ENCODE data around the gene PIAS2. TPM values are rescaled to one million over a fixed set of nuclear protein-coding genes. Genes with fewer than 3 reads are reported as not detected.
"Not testable (repeated sequence)": the region's sequence is repeated elsewhere in the genome, so short reads cannot be mapped to it uniquely, and the experiment has no call there.

The PIAS2 gene
- total RNA-seq, 1 experiment from 2014 or later = 33.6 TPM

DNA sequence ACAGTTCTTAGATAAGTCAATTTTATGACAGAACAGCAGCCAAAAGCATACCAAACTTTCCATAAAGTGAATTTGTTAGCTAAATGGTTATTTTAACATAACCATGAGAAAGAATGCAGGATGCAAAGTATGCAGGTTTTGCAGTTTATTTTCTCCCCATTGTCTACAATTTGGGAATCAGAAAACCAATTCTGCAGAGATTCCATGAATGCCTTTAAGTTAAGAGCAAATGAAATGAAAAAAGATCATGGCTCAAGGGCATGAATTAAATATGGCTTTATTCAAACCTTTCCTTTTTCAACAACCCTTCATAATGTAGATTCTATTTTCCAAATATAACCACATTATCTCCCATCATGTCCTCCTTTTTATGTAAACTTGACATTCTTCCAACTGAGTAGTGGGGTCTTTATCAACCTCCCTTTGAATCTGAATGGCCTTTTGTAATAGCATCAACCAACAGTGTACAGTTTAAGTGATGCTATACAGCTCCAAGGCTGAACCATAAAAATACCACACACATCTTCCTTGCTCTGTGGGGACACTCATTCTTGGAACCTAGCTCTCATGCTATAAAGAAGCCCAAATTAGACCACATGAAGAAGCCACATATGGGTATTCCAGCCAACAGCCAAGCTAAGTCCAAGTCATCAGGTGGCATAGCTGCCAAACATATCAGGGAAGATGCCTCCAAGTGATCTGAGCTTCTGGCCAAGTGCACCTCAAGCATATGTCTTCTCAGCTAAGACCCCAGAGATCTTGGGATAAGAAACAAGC, 49.8 kb downstream of the PIAS2 start:
- DNase-seq = no peak
- no peak overlapping the region for H3K4me3 Mint-ChIP-seq (ENCODE audit: low read depth, unreplicated experiment)
- H3K4me1 Mint-ChIP-seq (ENCODE audit: low read depth, unreplicated experiment) = peaks cover 10% of the 10 kb centered on the region
- H3K36me3 Mint-ChIP-seq (ENCODE audit: insufficient read depth, unreplicated experiment) = no peaks in the 10 kb centered on the region
- intact Hi-C loops (cut with micrococcal nuclease; ENCODE audit: unreplicated experiment) = no loop called here
- H3K9me3 Mint-ChIP-seq (ENCODE audit: low read depth, unreplicated experiment) = peaks cover 15% of the 10 kb centered on the region
- CTCF ChIA-PET = no interaction called here
- TF ChIP-seq, protein P1, sequence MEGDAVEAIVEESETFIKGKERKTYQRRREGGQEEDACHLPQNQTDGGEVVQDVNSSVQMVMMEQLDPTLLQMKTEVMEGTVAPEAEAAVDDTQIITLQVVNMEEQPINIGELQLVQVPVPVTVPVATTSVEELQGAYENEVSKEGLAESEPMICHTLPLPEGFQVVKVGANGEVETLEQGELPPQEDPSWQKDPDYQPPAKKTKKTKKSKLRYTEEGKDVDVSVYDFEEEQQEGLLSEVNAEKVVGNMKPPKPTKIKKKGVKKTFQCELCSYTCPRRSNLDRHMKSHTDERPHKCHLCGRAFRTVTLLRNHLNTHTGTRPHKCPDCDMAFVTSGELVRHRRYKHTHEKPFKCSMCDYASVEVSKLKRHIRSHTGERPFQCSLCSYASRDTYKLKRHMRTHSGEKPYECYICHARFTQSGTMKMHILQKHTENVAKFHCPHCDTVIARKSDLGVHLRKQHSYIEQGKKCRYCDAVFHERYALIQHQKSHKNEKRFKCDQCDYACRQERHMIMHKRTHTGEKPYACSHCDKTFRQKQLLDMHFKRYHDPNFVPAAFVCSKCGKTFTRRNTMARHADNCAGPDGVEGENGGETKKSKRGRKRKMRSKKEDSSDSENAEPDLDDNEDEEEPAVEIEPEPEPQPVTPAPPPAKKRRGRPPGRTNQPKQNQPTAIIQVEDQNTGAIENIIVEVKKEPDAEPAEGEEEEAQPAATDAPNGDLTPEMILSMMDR (IDR thresholded peaks at IDR 0.05; ENCODE audit: unreplicated experiment) = no peak
- no peaks in the 10 kb centered on the region for H3K27me3 Mint-ChIP-seq (ENCODE audit: unreplicated experiment)
- no TSS peak for BruUV-seq (replicated peaks)
- H3K27ac Mint-ChIP-seq (ENCODE audit: unreplicated experiment) = no peak overlapping the region

DNA sequence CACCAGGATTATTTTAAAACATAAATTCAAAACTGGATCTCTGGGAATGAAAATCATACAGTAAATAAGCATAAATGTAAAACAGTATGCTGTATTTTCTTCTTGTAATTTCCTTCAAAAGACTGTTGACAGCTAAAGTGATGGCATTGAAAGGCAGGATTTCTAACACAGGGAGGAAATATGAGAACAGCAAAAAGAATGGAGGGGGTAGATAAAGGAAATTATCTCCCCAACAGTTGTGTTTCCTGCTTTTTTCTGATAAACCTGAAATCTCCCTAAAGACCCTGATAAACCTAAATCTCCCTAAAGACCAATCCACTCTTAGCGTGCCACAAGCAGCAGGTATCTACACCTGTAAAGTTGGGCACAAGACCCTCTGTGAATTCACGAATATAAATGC, 50.8 kb downstream of the PIAS2 start:
- H3K27me3 Mint-ChIP-seq (ENCODE audit: unreplicated experiment) = no peaks in the 10 kb centered on the region
- TF ChIP-seq, protein P1 (IDR thresholded peaks at IDR 0.05; ENCODE audit: unreplicated experiment) = no peak
- no peak overlapping the region for H3K27ac Mint-ChIP-seq (ENCODE audit: unreplicated experiment)
- H3K4me1 Mint-ChIP-seq (ENCODE audit: low read depth, unreplicated experiment) = peaks cover 10% of the 10 kb centered on the region
- BruUV-seq (replicated peaks) = no TSS peak
- H3K36me3 Mint-ChIP-seq (ENCODE audit: insufficient read depth, unreplicated experiment) = no peaks in the 10 kb centered on the region
- CTCF ChIA-PET = no interaction called here
- intact Hi-C loops (cut with micrococcal nuclease; ENCODE audit: unreplicated experiment) = no loop called here
- DNase-seq = no peak
- H3K4me3 Mint-ChIP-seq (ENCODE audit: low read depth, unreplicated experiment) = no peak overlapping the region
- H3K9me3 Mint-ChIP-seq (ENCODE audit: low read depth, unreplicated experiment) = peaks cover 15% of the 10 kb centered on the region

DNA sequence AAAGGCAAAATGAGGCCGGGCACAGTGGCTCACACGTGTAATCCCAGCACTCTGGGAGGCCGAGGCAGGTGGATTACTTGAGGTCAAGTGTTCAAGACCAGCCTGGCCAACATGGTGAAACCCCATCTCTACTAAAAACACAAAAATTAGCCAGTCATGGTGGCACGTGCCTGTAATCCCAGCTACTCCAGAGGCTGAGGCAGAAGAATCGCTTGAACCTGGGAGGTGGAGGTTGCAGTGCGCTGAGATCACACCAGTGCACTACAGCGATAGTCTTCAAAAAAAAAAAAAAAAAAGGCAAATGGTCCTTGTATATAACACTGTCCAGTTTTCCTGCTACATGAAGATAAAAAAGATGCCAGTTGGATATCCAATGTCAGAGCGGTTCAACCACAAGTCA, 52.1 kb downstream of the PIAS2 start:
- H3K27ac Mint-ChIP-seq (ENCODE audit: unreplicated experiment); H3K27me3 Mint-ChIP-seq (ENCODE audit: unreplicated experiment); CTCF ChIA-PET; DNase-seq; BruUV-seq (replicated peaks); intact Hi-C loops (cut with micrococcal nuclease; ENCODE audit: unreplicated experiment); H3K36me3 Mint-ChIP-seq (ENCODE audit: insufficient read depth, unreplicated experiment); H3K4me3 Mint-ChIP-seq (ENCODE audit: low read depth, unreplicated experiment); H3K4me1 Mint-ChIP-seq (ENCODE audit: low read depth, unreplicated experiment): not testable (repeated sequence)
- H3K9me3 Mint-ChIP-seq (ENCODE audit: low read depth, unreplicated experiment) = peaks cover 13% of the 10 kb centered on the region

DNA sequence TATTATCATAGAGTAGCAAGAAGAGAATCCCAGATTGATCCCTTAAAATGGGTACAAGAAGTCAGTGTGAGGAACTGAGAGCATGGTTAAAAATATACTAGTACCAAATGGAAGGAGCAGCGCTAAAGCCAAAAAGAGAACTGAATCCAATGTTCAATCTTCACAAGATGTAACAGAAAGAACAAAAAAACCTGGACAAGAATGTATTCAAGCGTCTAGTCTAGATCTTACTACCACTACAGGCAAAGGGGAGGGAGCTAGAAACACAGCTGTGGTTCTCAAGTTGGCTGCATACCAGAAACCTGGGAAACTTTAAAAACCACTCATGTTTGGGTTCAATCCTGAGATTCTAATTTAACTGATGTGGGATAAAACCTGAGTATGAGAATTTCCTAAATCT, 57.5 kb downstream of the PIAS2 start:
- BruUV-seq (replicated peaks) = no TSS peak
- Mint-ChIP-seq H3K36me3 (ENCODE audit: insufficient read depth, unreplicated experiment) (peaks cover 4% of the 10 kb centered on the region), H3K27ac (ENCODE audit: unreplicated experiment) (no peak overlapping the region), H3K4me1 (ENCODE audit: low read depth, unreplicated experiment) (peaks cover 26% of the 10 kb centered on the region), H3K9me3 (ENCODE audit: low read depth, unreplicated experiment) (no peaks in the 10 kb centered on the region), H3K4me3 (ENCODE audit: low read depth, unreplicated experiment) (no peak overlapping the region), H3K27me3 (ENCODE audit: unreplicated experiment) (no peaks in the 10 kb centered on the region)
- intact Hi-C loops (cut with micrococcal nuclease; ENCODE audit: unreplicated experiment) = no loop called here
- CTCF ChIA-PET = no interaction called here
- DNase-seq = no peak
- TF ChIP-seq, protein P1 (IDR thresholded peaks at IDR 0.05; ENCODE audit: unreplicated experiment) = no peak

GRCh38 chr18:46858290-46858689, 59.0 kb downstream of the PIAS2 start:
- CTCF ChIA-PET = interaction anchor here (0.7 kb wide), 1 partner anchor 55 kb away, joined by 4 read pairs; no protein-coding TSS in a partner anchor
- Mint-ChIP-seq H3K4me1 (ENCODE audit: low read depth, unreplicated experiment) (peaks cover 26% of the 10 kb centered on the region), H3K9me3 (ENCODE audit: low read depth, unreplicated experiment) (no peaks in the 10 kb centered on the region), H3K27ac (ENCODE audit: unreplicated experiment) (no peak overlapping the region), H3K36me3 (ENCODE audit: insufficient read depth, unreplicated experiment) (peaks cover 4% of the 10 kb centered on the region), H3K27me3 (ENCODE audit: unreplicated experiment) (no peaks in the 10 kb centered on the region), H3K4me3 (ENCODE audit: low read depth, unreplicated experiment) (no peak overlapping the region)
- no TSS peak for BruUV-seq (replicated peaks)
- TF ChIP-seq, protein P1 (IDR thresholded peaks at IDR 0.05; ENCODE audit: unreplicated experiment) = no peak
- DNase-seq = no peak
- intact Hi-C loops (cut with micrococcal nuclease; ENCODE audit: unreplicated experiment) = no loop called here
